ENCODE data around the gene ZNF436. TPM values are rescaled to one million over a fixed set of nuclear protein-coding genes. Genes with fewer than 3 reads are reported as not detected.
"Not testable (repeated sequence)": the region's sequence is repeated elsewhere in the genome, so short reads cannot be mapped to it uniquely, and the experiment has no call there.

ZNF436 gene
- total RNA-seq, 5 donors from 2014 or later (not counting 1 experiment from before 2014, with no cell fraction given): 4.6 to 9.8 (median 9.3) TPM

DNA sequence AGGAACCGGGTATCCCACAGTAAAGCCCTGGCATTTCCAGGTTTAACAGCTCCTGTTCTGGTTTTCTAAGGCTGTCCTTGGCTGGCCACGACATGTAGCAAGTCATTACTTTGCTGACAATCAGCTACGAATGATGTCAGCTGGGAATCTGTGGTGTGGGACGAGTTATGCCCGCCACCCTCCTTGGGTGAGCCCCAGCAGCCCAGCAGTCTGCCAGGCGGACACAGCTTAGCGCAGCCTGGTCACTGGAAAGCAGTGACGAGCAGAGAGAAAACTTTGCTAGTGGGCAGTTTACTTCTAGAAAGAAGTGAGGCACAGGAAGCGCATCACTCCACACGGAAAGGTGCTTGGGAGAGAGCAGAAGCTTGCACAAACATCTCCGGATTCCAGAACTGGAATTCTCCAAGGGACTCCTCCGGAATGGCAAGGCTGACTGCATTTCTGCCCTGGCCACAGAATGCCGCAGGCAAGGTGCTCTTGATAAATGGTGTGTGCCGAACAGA is 15.5 kb upstream of the ZNF436 start:
- Mint-ChIP-seq H3K4me3 (no peak overlapping the region), H3K27me3 (no peaks in the 10 kb centered on the region), H3K4me1 (no peaks in the 10 kb centered on the region), H3K27ac (no peak overlapping the region), H3K9me3 (no peaks in the 10 kb centered on the region), H3K36me3 (peaks cover 13% of the 10 kb centered on the region)
- Histone ChIP-seq H3K36me3 (ENCODE audit: control insufficient read depth in 2 of 2, extremely low read depth in 1 of 2, insufficient read depth in 1 of 2, low read length in 1 of 2) (no peaks in the 10 kb centered on the region), H3K9me3 (no peaks in the 10 kb centered on the region), H3K27me3 (replicated peaks in 1 of 2; ENCODE audit: control insufficient read depth in 2 of 2, extremely low read depth in 1 of 2, insufficient read depth in 2 of 2, low read length in 1 of 2) (no peaks in the 10 kb centered on the region), H3K4me3 (ENCODE audit: control insufficient read depth in 1 of 2, extremely low read depth in 1 of 2, low read length in 1 of 2) (no peak overlapping the region), H3K27ac (ENCODE audit: low read length) (no peak overlapping the region), H3K4me1 (ENCODE audit: control insufficient read depth in 1 of 2, extremely low read depth in 1 of 2, insufficient read depth in 2 of 2, low read length in 2 of 2) (no peaks in the 10 kb centered on the region)
- ChIA-PET CTCF (no interaction called here), POLR2A (no interaction called here)
- WGBS (ENCODE audit: insufficient coverage): 82% methylated on average over 14 of the region's 14 CpGs
- ATAC-seq (replicated peaks in 1 of 4) (no peak), DNase-seq (no peak)

DNA sequence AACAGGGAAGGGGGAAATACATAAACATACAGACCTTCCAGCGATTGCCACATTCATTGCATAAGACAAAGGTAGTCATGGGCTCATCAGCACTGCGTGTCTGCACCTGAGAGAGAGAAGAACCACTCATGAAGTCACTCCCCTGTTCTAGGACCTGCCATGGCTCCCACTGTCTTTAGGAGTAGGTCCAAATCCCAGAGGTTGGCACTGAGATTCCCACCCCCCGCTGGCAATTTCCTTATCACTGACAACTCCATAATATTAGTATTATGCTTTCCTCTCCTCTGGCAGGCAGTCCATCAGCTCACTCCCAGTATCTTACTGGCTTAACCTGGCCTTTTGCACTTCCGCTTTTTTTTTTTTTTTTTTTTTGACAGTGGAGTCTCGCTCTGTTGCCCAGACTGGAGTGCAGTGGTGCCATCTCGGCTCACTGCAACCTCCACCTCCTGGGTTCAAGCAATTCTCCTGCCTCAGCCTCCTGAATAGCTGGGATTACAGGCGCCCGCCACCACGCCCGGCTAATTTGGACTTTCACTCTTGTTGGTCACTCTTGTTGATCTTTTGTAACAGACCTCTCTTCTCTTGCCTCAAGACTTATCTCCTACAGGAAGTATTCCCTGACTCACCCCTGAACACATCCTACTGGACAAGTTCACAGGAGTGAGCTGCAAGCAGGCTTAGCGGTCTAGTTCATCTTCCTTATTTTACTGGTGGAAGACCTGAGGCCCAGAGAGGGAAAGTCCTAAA is 14.8 kb upstream of the ZNF436 start:
- H3K36me3 Mint-ChIP-seq: peaks cover 13% of the 10 kb centered on the region
- ChIA-PET CTCF (no interaction called here), POLR2A (no interaction called here)
- ATAC-seq (replicated peaks in 1 of 4): no peak
- H3K9me3 ChIP-seq: no peaks in the 10 kb centered on the region
- H3K27me3 Mint-ChIP-seq: no peaks in the 10 kb centered on the region
- H3K4me3 Mint-ChIP-seq: no peak overlapping the region
- WGBS (ENCODE audit: insufficient coverage): 96% methylated on average over 4 of the region's 11 CpGs
- DNase-seq: no peak
- no peaks in the 10 kb centered on the region for H3K4me1 ChIP-seq (ENCODE audit: control insufficient read depth in 1 of 2, extremely low read depth in 1 of 2, insufficient read depth in 2 of 2, low read length in 2 of 2)
- H3K4me1 Mint-ChIP-seq: no peaks in the 10 kb centered on the region
- H3K36me3 ChIP-seq (ENCODE audit: control insufficient read depth in 2 of 2, extremely low read depth in 1 of 2, insufficient read depth in 1 of 2, low read length in 1 of 2): no peaks in the 10 kb centered on the region
- H3K4me3 ChIP-seq (ENCODE audit: control insufficient read depth in 1 of 2, extremely low read depth in 1 of 2, low read length in 1 of 2): no peak overlapping the region
- no peaks in the 10 kb centered on the region for H3K27me3 ChIP-seq (replicated peaks in 1 of 2; ENCODE audit: control insufficient read depth in 2 of 2, extremely low read depth in 1 of 2, insufficient read depth in 2 of 2, low read length in 1 of 2)
- H3K27ac ChIP-seq (ENCODE audit: low read length): no peak overlapping the region
- H3K9me3 Mint-ChIP-seq: no peaks in the 10 kb centered on the region
- no peak overlapping the region for H3K27ac Mint-ChIP-seq

- DNase-seq (no peak), ATAC-seq (replicated peaks in 1 of 4) (no peak)
- peaks cover 13% of the 10 kb centered on the region for H3K36me3 Mint-ChIP-seq
- no peak overlapping the region for H3K27ac Mint-ChIP-seq
- H3K27me3 Mint-ChIP-seq: no peaks in the 10 kb centered on the region
- CTCF ChIA-PET: no interaction called here
- H3K4me3 Mint-ChIP-seq: no peak overlapping the region
- H3K4me1 ChIP-seq (ENCODE audit: control insufficient read depth in 1 of 2, extremely low read depth in 1 of 2, insufficient read depth in 2 of 2, low read length in 2 of 2): no peaks in the 10 kb centered on the region
- H3K4me1 Mint-ChIP-seq: no peaks in the 10 kb centered on the region
- H3K36me3 ChIP-seq (ENCODE audit: control insufficient read depth in 2 of 2, extremely low read depth in 1 of 2, insufficient read depth in 1 of 2, low read length in 1 of 2): no peaks in the 10 kb centered on the region
- H3K27ac ChIP-seq (ENCODE audit: low read length): no peak overlapping the region
- POLR2A ChIA-PET: no interaction called here
- 80% methylated on average over 3 of the region's 8 CpGs for WGBS (ENCODE audit: insufficient coverage)
- H3K9me3 ChIP-seq: no peaks in the 10 kb centered on the region
- H3K27me3 ChIP-seq (replicated peaks in 1 of 2; ENCODE audit: control insufficient read depth in 2 of 2, extremely low read depth in 1 of 2, insufficient read depth in 2 of 2, low read length in 1 of 2): no peaks in the 10 kb centered on the region
- H3K9me3 Mint-ChIP-seq: no peaks in the 10 kb centered on the region
- H3K4me3 ChIP-seq (ENCODE audit: control insufficient read depth in 1 of 2, extremely low read depth in 1 of 2, low read length in 1 of 2): no peak overlapping the region
These were observed 14.1 kb upstream of the ZNF436 start for GRCh38 chr1:23383577-23384311.

GRCh38 chr1:23381233-23381885 is 11.7 kb upstream of the ZNF436 start:
- ChIA-PET CTCF (no interaction called here), POLR2A (no interaction called here)
- WGBS (ENCODE audit: insufficient coverage): 94% methylated on average over 2 of the region's 5 CpGs
- Histone ChIP-seq H3K27ac (ENCODE audit: low read length) (no peak overlapping the region), H3K36me3 (ENCODE audit: control insufficient read depth in 2 of 2, extremely low read depth in 1 of 2, insufficient read depth in 1 of 2, low read length in 1 of 2) (no peaks in the 10 kb centered on the region), H3K4me3 (ENCODE audit: control insufficient read depth in 1 of 2, extremely low read depth in 1 of 2, low read length in 1 of 2) (no peak overlapping the region), H3K4me1 (ENCODE audit: control insufficient read depth in 1 of 2, extremely low read depth in 1 of 2, insufficient read depth in 2 of 2, low read length in 2 of 2) (no peaks in the 10 kb centered on the region), H3K9me3 (no peaks in the 10 kb centered on the region), H3K27me3 (replicated peaks in 1 of 2; ENCODE audit: control insufficient read depth in 2 of 2, extremely low read depth in 1 of 2, insufficient read depth in 2 of 2, low read length in 1 of 2) (no peaks in the 10 kb centered on the region)
- H3K4me3 Mint-ChIP-seq: no peak overlapping the region
- no peaks in the 10 kb centered on the region for H3K9me3 Mint-ChIP-seq
- no peak for ATAC-seq (replicated peaks in 1 of 4)
- no peak overlapping the region for H3K27ac Mint-ChIP-seq
- H3K4me1 Mint-ChIP-seq: no peaks in the 10 kb centered on the region
- H3K27me3 Mint-ChIP-seq: no peaks in the 10 kb centered on the region
- H3K36me3 Mint-ChIP-seq: peaks cover 9% of the 10 kb centered on the region
- DNase-seq: no peak

DNA sequence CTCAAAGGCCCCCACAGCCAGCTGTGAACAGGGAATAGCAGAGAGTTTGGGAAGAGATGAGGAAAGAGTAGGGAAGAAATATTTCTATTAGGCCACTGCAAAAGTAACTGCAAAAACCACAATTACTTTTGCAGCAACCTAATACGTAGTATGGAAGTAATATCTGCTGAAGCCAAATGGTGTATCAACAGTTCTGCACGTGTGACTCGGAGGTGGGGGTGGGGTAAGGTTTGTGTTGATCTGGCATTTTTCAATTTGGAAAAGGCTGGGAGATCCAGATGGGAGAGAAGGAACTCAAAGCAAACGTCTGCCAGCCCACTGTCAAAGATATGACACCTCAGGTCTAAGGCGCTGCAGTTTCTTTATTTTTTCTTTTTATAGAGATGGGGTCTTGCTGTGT is 11.1 kb upstream of the ZNF436 start:
- Histone ChIP-seq H3K4me1 (ENCODE audit: control insufficient read depth in 1 of 2, extremely low read depth in 1 of 2, insufficient read depth in 2 of 2, low read length in 2 of 2) (no peaks in the 10 kb centered on the region), H3K4me3 (ENCODE audit: control insufficient read depth in 1 of 2, extremely low read depth in 1 of 2, low read length in 1 of 2) (no peak overlapping the region), H3K27me3 (replicated peaks in 1 of 2; ENCODE audit: control insufficient read depth in 2 of 2, extremely low read depth in 1 of 2, insufficient read depth in 2 of 2, low read length in 1 of 2) (no peaks in the 10 kb centered on the region), H3K27ac (ENCODE audit: low read length) (no peak overlapping the region), H3K9me3 (no peaks in the 10 kb centered on the region), H3K36me3 (ENCODE audit: control insufficient read depth in 2 of 2, extremely low read depth in 1 of 2, insufficient read depth in 1 of 2, low read length in 1 of 2) (no peaks in the 10 kb centered on the region)
- Mint-ChIP-seq H3K9me3 (no peaks in the 10 kb centered on the region), H3K27ac (no peak overlapping the region), H3K36me3 (peaks cover 9% of the 10 kb centered on the region), H3K4me3 (no peak overlapping the region), H3K4me1 (no peaks in the 10 kb centered on the region), H3K27me3 (no peaks in the 10 kb centered on the region)
- WGBS (ENCODE audit: insufficient coverage): 89% methylated on average over 2 of the region's 5 CpGs
- no peak for ATAC-seq (replicated peaks in 1 of 4)
- ChIA-PET CTCF (interaction anchor here in 1 of 2 donors (0.6 kb wide), 1 partner anchor 15 kb away, joined by 3 read pairs; no protein-coding TSS in a partner anchor), POLR2A (no interaction called here)
- no peak for DNase-seq

GRCh38 chr1:23380236-23380635 is 10.6 kb upstream of the ZNF436 start:
- H3K27me3 Mint-ChIP-seq; H3K36me3 Mint-ChIP-seq; H3K9me3 Mint-ChIP-seq; H3K4me1 ChIP-seq (ENCODE audit: control insufficient read depth in 1 of 2, extremely low read depth in 1 of 2, insufficient read depth in 2 of 2, low read length in 2 of 2); H3K9me3 ChIP-seq; H3K4me1 Mint-ChIP-seq; POLR2A ChIA-PET; H3K27ac ChIP-seq (ENCODE audit: low read length); H3K27ac Mint-ChIP-seq; H3K4me3 Mint-ChIP-seq; H3K27me3 ChIP-seq (replicated peaks in 1 of 2; ENCODE audit: control insufficient read depth in 2 of 2, extremely low read depth in 1 of 2, insufficient read depth in 2 of 2, low read length in 1 of 2); H3K4me3 ChIP-seq (ENCODE audit: control insufficient read depth in 1 of 2, extremely low read depth in 1 of 2, low read length in 1 of 2); DNase-seq; H3K36me3 ChIP-seq (ENCODE audit: control insufficient read depth in 2 of 2, extremely low read depth in 1 of 2, insufficient read depth in 1 of 2, low read length in 1 of 2); ATAC-seq (replicated peaks in 1 of 4): not testable (repeated sequence)
- CTCF ChIA-PET: interaction anchor here in 1 of 2 donors (0.6 kb wide), 1 partner anchor 14 kb away, joined by 3 read pairs; no protein-coding TSS in a partner anchor
- WGBS (ENCODE audit: insufficient coverage): no CpG with 5 or more reads among the region's 4 CpGs
